HG03045 (cell line): ENCODE data around the gene LETM1.

Experiments used
- ATAC-seq: cut with Tn5 transposase; IDR thresholded peaks from one replicate; pipeline ENCODE4 v1.9.1; 2021; ENCODE audit warnings: mild to moderate bottlenecking, moderate library complexity; ENCODE audit not compliant: unreplicated experiment

LETM1 gene

DNA sequence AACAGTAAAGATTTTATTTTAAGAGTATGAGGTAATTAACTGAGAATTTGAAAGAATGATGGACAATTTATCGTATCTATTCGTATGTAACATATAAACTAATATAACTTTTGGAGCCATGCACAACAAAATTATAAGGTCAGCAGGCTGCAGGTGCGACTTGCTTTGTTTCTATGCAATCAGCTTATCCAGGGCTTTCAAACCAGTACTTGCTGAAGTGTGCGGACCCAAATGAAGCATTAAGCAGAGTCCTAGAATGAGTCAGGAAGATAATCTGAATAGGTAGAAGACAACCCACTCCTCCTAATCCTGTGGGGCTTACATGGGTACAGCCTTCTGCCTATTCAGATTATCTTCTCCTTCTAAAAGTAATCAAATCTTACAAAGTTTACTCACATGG, 17.3 kb upstream of the LETM1 start:
- no peak for ATAC-seq

DNA sequence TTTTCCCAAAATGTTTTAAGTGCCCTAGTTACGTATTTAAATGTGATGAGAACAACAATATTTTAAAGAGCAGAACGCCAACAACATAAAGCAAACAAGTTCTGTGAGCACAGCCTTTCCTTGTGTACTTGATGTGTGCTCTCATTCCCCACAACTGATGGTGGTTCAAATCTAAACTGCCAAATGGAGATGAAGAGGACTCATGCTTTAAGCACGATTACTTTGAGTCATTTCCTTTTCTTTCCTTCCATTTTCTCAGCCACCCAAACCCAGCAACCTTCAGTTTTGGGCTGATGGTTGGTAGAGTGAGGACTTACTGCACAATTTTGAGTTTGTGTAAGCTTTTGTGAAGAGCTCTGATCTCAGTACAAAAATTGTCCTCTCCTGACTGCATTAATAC, 16.9 kb upstream of the LETM1 start:
- ATAC-seq: no peak

GRCh38 chr4:1871471-1872021, 15.6 kb upstream of the LETM1 start:
- ATAC-seq: peak; percentile 13

DNA sequence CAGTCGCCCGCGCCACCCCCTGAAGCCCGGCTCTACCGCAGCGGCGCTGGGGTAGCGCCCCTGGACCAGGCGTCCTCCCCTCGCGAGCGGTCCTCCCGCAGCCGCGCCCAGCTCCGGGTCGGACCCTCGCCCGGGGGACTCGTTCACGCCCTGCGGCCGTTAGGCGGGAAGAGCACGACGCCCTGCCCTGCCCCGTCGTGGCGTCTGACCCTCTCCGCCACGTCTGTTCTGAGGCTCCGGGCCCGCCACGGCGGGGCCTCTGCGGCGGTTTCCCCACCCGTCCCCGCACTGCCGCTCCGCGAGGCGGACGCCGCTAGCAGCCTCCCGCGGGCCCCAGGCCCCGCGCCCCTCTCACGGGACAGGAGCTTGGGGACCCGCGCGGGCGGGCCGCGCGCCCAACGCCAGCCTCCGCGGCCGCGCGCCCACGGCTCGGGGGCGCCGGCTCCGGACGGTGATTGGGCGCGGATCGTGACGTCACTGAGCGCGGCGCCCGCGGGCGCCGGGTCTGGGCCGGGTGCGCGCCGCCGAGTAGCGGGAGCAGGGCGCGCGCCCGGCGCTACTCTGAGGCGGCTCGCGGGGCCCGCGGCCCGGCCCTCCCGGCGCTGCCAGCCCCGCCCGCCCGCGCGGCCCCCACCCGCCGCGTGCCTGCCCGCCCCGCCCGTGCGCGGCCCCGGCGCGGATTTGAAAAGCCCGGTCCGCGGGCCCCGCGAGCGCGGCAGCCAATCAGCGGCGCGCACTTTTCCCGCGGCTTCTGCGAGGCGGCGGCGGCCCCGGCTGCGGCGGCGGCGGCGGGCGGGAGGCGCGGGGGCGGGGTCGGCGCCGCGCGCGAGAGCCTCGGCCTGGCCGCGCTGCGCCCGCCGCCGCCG, 14.9 kb upstream of the LETM1 start, which contains the start of gene NSD2:
TSS of gene NSD2 (plus strand) at position 816 of the 866 bp plus-strand sequence. CDS start 29,262 bp downstream, outside the sequence.
- peak; percentile 63 for ATAC-seq

DNA sequence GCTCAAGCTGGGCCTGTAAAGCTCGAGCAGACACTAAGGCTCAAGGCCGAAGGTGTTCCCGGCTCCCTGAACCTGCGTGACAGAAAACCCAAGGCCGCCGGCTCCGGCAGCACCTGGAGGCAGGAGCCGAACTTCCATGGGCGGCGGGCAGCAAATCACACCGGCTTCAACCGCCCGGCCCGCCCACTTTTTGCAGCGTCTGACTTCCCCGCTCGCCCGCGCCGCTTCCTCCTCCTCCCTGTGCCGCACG, 14.3 kb upstream of the LETM1 start:
- ATAC-seq: peak; percentile 42

- ATAC-seq: peak; percentile 1
Measured at GRCh38 chr4:1869530-1870327, 13.8 kb upstream of the LETM1 start.

DNA sequence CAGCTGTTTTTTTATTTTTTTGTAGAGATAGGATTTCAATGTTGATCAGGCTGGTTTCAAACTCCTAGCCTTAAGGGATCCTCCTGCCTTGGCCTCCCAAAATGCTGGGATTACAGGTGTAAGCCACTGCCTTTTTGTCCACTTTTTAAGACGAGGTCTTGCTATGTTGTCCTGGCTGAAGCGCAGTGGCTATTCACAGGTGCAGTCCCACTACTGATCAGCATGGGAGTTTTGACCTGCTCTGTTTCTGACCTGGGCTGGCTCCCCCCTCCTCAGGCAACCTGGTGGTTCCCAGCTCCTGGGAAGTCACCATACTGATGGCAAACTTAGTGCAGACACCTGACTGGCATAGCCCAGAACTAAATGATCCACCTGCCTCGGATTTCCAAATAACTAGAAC, 13.0 kb upstream of the LETM1 start:
- ATAC-seq: no peak

- no peak for ATAC-seq
Measured at GRCh38 chr4:1868293-1868692, 12.3 kb upstream of the LETM1 start.

DNA sequence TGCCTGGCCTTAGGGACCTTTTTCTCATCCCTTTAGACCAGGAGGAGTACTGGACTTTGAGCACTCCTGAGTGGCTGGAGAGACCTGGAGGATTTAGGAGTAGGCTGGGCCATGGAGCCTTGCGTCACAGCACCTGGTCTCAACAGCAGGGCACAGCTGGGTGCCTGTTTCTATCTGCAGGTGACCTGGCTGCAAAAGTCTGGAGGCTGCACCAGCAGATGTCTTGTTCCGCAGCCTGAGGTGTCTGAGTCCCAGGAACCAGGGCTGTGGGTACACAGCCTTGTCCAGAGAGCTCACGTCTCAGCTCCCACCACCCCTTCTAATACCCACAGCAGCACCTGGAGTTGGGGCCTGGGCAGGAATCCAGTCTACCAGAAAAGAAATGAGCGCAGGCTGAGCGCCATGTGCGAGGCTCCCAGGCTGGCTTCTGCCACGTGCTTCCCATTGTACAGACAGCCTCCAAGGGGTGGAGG, 10.3 kb upstream of the LETM1 start:
- ATAC-seq: no peak

DNA sequence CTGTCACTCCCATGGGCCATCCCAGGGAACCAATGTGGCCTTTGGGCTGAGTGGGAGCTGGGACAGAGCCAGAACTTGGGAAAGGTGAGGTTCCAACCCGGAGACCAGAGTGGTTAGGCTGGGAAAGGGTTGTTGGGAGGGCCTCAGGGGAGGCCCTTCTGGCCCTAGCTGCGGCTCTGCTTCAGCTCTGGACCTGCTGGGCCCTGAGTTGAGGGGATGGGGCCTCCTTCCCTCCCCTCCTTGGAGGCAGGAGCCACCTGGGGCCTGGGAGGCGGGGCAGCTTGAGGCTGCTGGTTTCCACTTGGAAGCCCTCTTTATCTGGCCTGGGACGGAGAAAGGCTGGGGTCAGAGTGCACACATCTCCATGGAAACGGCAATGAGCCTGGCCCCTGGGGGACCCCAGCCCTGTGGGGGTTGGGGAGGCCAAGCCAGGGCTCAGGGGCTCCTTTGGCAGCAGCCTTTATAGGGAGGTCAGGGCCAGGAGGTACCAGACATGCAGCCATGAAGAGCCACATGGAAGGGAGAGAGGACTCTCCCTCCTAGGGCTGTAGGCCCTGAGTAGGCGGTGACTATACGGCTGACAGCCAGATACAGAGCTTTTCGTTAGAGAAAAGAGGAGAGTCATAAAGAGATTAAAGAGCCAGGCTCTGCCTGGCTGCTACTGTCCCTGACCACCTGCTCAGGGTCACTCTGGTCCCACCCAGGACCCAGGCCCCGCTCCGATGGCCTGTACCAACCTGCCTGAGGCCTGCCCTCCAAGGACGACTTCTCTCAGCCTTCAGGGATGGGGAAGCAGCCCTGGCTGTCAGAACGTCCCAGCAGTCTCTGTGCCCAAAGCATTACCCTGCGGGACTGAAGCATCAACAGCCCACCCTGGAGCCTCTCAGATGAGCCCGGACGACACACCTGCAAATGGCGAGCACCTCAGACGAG, 8.4 kb upstream of the LETM1 start:
- ATAC-seq: no peak

DNA sequence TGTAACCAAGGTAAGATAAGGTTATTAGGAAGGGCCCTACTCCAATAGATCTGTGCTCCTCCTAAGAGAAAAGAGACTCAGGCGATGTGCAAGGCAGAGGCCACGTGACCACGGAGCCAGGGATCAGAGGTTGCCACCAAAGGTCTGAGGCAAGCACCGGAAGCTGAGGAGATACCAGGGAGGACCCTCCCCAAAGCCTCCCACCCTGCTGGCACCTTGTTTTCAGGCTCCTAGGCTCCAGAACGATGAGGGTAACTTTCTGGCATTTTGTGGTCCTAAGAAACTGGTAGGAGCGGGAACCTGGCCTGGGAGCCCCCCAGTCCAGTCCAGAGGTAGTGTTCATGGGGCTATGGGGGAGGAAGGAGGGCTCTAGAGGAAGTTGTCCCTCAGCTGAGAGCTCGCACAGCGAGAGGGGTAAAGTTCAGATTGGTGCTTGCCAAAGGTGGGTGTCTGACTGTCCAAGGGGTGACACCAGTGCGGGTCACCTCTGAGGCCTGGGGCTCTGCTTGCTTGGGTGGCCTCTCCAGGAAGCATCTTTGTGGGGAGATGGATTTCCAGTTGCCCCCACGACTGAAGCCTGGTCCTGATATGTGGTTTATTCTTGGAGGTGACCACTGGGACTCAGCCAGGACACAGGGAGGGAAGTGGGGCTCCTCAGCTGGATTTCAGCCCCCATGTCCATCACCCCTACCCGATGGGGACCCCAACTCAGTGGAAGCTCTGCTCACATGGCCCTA, 7.5 kb upstream of the LETM1 start:
- no peak for ATAC-seq

DNA sequence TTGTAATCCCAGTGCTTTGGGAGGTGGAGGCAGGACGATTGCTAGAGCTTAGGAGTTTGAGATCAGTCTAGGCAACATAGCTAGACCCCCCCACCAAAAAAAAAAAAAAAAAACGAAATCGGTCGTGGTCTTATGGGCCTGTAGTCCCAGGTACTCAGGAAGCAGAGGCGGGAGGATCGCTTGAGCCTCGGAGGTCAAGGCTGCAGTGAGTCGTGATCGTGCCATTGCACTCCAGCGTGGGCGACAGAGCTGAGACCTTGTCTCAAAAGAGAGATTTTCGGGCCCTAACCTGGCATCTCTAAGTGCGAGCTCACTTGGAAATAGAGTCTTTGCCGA, 7.0 kb upstream of the LETM1 start:
- no peak for ATAC-seq

DNA sequence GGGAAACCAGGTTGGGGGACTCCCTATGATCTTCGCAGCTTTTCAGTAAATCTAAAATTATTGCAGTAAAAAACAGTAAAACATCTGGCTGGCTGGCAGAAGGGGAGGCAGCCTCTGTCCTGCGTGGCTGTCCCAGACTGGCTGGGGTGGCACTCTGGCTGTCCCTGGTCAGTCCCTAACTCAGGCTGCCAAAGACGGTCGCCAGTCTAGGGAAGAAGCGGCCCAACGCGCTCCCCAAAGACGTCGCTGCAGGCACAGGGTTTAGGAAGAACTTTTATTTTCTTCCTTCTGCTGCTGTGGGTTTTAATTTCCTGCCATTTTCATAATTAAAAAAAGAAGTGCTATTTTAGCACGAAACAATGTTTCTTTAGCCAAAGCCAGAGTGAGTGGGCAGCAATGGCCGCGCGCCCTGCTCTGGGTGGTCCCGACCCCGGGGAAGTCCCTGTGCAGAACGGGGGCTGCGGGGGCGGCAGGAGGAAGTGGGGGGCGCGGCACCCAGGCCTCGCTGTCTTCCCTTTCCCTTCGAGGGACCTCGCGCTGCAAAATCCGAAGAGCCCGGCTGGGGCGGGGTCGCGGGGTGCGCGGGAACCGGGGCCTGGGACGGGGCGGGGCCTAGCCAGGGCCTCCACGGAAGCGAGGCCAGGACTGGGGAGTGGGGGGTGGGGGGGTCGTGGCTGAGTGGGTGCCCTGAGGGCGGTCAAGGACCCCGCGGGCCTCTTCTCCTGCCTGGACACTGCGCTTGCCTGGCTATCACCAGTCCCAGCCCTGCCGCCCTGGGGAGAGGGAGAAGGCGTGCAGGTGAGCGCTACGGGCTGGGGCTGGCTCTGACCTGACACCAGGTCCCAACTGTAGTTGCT, 6.3 kb upstream of the LETM1 start:
- ATAC-seq: no peak

DNA sequence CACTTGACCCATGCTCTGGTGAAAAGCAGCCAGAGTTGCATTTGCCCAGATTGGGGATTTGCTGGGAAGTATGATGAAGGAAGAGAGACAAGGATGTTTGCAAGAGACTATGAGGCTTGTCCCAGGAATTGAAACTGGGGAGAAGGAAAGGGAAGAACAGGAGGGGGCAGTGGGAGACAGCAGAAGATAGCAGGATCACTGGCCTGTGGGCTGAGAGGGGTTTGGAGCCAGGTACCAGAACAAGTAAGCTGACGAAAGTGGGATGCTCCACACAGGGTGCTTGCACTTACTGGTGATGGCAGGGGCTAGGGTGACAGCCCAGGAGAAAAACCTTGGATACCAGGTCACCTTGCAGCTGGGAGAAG, 3.4 kb upstream of the LETM1 start:
- no peak for ATAC-seq

- ATAC-seq: no peak
Measured at GRCh38 chr4:1857931-1858330, 2.0 kb upstream of the LETM1 start.

- no peak for ATAC-seq
Measured at GRCh38 chr4:1856943-1857699, 1.2 kb upstream of the LETM1 start.

DNA sequence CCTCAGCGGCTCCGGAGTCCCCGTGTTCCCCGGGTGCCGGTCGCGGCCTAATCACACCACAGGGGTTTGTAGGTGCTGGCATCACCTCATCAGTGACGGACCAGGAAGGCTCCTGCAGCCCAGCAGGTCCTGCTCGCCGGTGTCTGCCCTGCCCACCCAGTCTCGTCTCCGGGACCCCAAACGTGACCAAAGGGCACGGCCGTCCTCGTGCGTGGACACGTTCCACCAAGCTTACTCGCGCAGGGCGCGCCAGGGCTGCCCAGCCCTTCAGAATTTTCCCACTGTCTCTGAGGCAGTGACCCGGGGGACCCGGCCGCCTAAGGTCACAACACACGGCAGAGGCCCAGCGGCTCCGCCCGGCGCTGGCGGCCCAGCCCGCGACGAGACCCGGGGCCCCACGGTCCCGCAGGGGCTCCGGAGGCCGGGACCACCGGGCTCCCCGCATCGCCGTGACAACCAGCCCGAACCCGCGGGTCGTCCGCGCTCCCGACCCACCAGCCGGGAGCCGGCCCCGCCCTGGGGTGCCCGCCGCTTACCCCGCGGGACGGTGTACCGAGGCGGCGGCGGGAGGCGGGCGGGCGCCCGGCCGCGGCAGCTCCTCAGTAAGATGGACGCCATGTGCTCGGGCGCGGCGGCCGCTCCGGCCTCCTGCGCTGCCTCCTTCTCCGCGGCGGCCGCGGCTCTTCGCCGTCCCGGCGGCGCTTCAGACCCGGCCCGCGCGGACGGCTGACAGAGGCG, 454 bp downstream of the LETM1 start:
- peak; percentile 4 for ATAC-seq

- ATAC-seq: no peak
Measured at GRCh38 chr4:1854752-1855151, 1.2 kb downstream of the LETM1 start.
